ENCODE results near the gene DPF1. TPM values are rescaled to one million over a fixed set of nuclear protein-coding genes. Genes with fewer than 3 reads are reported as not detected.

DPF1 gene
- total RNA-seq, result 1.2 and 1.6 TPM in 2 replicates

DNA sequence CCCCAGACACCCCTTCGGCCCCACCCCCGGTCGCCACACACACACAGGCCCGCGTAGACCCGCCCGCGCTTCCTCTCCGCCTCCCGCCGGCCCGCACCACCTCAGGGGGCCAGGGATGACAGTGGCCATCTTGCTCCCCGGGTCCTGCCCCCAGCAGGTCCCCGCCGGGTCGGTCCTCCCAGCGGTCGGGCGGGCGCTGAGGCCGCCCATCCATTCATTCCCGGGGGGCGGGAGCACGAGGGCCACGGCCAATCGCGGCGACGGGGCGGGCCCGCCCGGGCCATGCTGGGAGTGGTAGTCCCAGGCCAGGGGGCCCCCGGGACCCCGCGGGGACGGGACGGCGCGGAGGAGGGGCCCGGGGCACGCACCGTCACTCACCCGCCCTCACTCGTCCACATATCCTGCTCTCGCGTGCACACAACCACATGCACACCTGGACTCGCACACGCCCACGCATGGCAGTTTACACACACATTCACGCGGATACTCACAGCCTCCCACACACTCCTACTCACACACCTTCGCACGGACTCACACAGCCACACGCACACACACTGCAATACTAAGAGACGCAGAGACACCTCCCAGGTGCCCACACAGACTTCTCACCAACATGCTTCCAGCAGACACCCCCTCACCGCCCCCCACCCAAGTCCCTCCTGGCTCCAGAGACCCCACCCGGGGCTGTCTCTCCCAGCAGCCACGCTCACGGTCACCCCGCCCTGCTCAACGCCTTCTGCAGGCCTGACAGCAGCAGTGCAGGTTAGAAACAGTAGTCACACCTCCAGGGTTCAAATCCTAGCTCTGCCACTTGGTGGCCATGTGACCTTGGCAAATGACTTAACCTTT is at the start of gene DPF1:
Gene DPF1, minus strand, starts transcription at position 209 of the 849 bp plus-strand sequence. Its CDS starts 80 bp downstream, at position 129.
- intact Hi-C loops (cut with micrococcal nuclease), result loop anchor here (1.0 kb wide), 1 partner anchor 129 kb away; no protein-coding TSS in a partner anchor

GRCh38 chr19:38273499-38273898 is 49.5 kb upstream of the DPF1 start:
- intact Hi-C loops (cut with micrococcal nuclease), result no loop called here

DNA sequence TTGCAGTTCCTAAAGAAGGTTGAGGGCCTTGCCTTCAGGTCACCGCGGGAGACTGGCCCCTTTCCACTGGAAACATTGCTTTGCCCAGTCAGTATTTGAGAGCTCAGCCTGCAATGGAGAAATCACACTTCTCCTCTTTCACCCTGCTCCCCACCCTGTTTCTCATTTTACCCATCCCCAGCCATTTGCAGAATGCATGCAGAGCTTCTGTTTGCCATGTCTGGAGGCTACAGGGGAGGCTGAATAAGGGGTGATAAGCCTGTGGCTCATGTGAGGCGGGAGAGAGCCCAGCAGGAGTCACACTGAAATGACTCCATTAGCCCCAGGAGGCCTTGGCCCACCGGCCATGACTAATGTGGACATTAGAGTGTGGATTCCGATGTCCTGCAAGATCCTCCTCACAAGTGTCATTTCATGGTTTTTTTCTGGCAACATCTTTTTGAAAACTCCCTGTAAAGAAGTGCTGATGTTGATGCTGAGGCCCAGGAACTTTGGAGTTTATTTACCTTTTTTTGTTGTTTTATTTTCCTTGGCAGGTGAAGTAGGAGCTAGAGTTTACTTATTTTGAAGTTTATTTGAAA is 46.7 kb upstream of the DPF1 start:
- intact Hi-C loops (cut with micrococcal nuclease), result no loop called here

DNA sequence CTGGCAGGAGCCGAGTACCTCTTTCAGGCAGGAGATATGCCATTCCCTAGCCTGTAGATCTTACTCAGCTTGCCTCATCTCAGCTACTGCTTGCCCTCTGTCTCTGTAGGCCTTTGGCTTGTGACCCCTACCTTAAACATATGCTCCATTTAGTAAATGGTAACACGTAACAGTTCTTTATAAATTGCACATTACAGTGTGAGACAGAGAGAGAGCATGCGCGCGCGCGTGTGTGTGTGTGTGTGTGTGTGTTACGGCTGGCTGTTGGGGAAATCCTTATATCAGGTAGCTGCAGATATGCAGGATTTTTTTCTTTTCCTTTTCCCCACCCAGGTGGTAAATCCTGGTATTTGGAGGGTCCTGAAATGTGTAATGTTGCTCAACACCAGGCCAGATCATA is 44.5 kb upstream of the DPF1 start:
- intact Hi-C loops (cut with micrococcal nuclease), result no loop called here

- intact Hi-C loops (cut with micrococcal nuclease), result no loop called here
Observed at GRCh38 chr19:38267761-38268483, 43.9 kb upstream of the DPF1 start.

DNA sequence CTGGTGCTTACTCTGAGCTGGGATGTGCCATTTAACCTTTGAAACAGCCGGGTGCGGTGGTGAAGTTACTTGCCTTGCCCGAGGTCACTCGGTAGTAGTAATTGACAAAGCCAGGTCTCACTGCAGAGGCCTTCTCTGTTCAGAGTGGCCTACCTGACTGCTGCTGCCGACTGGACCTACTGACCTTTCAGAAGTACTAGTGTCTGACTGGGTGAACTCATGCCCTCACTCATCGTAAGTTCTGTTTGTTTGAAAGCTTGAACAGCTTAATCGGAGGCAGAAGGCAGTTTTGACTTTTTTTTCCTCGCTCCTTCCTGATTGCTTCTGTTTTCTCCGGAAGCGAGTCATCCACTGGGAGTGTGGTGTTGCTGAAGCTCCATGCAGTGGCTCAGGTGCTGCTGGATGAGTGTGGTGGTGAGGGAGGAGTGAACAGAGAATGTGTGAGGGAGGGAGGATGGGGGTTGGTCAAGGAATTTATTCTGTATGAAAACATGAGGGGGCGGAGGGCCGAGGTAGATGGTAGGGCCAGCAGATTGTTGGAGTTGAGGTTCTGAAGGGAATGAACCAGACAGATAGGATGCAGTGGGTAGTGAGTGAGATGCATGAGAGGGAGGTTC is 43.1 kb upstream of the DPF1 start:
- intact Hi-C loops (cut with micrococcal nuclease), result no loop called here

- intact Hi-C loops (cut with micrococcal nuclease), result loop anchor here (2.0 kb wide), 1 partner anchor 51 kb away; no protein-coding TSS in a partner anchor
Observed at GRCh38 chr19:38265921-38266429, 42.0 kb upstream of the DPF1 start.

- intact Hi-C loops (cut with micrococcal nuclease), result loop anchor here (2.0 kb wide), 1 partner anchor 51 kb away; no protein-coding TSS in a partner anchor
Observed at GRCh38 chr19:38265213-38265861, 41.3 kb upstream of the DPF1 start.

- intact Hi-C loops (cut with micrococcal nuclease), result loop anchor here (1.0 to 5.0 kb wide), 4 partner anchors 8 to 357 kb away; partner anchors contain the start of genes CATSPERG, PPP1R14A and SIPA1L3
Observed at GRCh38 chr19:38264486-38265212, 40.6 kb upstream of the DPF1 start, which contains the start of gene SPINT2. Gene SPINT2, plus strand, starts transcription at chr19:38264573. Its CDS starts 320 bp downstream, at chr19:38264893.

GRCh38 chr19:38263689-38264485 is 39.9 kb upstream of the DPF1 start:
- intact Hi-C loops (cut with micrococcal nuclease), result loop anchor here (1.0 to 5.0 kb wide), 4 partner anchors 8 to 357 kb away; partner anchors contain the start of genes CATSPERG, PPP1R14A and SIPA1L3

GRCh38 chr19:38262585-38263268 is 38.7 kb upstream of the DPF1 start:
- intact Hi-C loops (cut with micrococcal nuclease), result loop anchor here (5.0 kb wide), 1 partner anchor 75 kb away; the partner anchor contains the start of gene CATSPERG

- intact Hi-C loops (cut with micrococcal nuclease), result loop anchor here (5.0 kb wide), 1 partner anchor 75 kb away; the partner anchor contains the start of gene CATSPERG
Observed at GRCh38 chr19:38261942-38262341, 37.9 kb upstream of the DPF1 start.

- intact Hi-C loops (cut with micrococcal nuclease), result loop anchor here (1.0 kb wide), 2 partner anchors 9 to 12 kb away; partner anchors contain the start of gene SPINT2
Observed at GRCh38 chr19:38255383-38256014, 31.5 kb upstream of the DPF1 start.

DNA sequence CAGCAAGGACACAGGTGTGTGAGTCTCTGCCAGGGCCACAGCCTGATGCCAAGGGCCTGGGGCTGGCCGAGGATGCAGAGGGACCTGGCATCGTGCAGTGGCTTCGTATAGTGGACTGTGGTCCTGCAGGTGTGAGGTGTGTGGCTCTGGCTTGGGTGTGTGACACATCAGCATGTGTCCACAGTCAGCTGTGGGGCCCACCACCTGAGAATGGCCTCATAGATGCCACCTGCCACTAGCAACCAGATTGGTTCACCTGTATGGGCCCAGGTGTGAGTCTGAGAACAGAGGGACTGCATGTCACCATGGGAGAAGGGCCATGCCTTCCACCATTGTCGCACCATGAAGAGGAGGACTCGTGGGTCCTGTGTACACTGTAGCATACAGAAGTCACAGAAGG is 29.8 kb upstream of the DPF1 start:
- intact Hi-C loops (cut with micrococcal nuclease), result no loop called here

- intact Hi-C loops (cut with micrococcal nuclease), result no loop called here
Observed at GRCh38 chr19:38252941-38253691, 29.1 kb upstream of the DPF1 start.

DNA sequence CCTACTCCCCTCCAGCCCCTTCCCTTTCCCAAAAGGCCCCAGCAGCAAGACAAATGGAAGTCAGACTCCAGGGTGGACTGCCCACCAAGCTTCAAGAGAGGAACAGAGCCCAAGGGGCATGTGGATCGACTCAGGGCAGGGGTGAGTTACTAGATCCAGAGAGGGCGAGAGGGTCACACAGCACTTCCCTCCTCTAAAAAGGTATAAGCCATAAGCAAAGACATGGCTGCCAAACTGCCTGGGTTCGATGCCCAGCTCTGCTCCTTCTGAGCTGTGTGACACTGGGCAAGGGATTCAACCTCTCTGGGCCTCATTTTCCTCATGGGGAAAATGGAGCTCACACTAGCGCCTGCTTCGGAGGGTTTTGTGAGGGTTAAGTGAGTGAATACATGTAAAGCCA is 28.4 kb upstream of the DPF1 start:
- intact Hi-C loops (cut with micrococcal nuclease), result no loop called here

DNA sequence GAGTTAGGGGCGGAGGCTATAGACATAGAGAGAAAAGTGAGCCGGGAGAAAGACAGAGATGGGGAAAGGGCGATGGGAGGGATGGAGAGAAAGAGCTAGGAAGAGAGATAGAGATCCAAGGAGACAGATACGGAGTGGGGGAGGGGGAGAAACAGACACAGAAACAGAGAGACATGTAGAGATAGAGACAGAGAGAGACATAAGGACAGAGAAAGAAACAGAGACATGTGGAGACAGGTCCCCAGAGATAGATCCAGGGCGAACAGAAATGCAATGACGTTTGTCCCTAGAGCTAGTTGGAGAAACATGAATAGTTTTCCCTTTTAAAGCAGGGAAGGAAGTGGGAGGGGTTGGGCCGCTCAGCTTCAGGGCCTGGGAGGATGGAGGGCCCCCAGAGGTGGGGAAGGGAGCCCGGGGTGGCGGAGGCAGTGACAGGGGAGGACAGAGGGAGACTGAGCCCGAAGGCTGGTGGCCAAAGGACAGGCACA is 27.6 kb upstream of the DPF1 start:
- intact Hi-C loops (cut with micrococcal nuclease), result no loop called here

Data from T-helper 2 cell treated with Interferon-gamma antibody and Interleukin-4, amounts not matched to agents 100 ng/mL and 5 ng/mL, for 36 hours (primary cell).